IPS DF 4.7 (cell line): ENCODE results near the gene SLC25A11.
"Not testable (repeated sequence)": the region's sequence is repeated elsewhere in the genome, so short reads cannot be mapped to it uniquely, and the experiment has no call there.

ENCODE experiments used
- DNase-seq: peaks from one replicate; pipeline ENCODE4 v3.0.0-alpha.2; 2013; ENCODE audit warnings: low spot score; ENCODE audit errors: extremely low read depth

Gene SLC25A11

DNA sequence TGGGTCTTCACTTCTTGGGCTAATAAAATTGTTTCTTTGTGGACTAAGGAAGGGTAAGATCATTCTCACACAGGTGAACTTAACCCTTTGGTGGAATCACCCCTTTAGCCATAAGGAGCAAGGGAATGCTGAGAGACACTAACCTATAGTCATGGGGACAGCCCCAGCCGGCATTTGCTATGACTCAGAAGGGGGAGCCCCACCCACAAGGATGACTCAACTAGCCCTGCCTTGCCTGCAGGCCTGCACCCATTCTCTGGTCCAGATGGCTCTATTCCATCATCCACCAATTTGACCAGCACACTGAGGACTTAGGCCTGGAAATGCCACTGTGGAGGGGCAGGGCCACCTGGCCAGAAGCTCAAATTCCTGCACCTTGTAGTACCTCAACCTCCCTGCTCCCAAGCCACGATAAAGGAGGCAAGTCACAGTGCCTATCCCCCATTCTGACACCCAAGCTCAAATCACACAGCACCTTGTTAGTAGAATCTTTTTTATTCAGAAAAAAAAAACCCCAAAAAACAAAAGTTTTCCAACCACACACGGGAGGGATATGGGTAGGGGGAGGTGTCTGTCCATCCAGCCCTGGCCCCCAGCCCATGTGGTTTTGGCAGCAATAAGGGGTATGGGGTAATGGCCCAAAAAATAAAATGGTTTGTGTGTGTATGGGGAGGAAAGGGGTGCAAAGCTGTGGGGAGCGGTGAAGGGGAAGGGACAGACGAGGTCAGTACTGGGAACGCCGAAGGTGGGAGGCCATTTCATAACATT, 5.5 kb upstream of the SLC25A11 start:
- DNase-seq = no peak

GRCh38 chr17:4944554-4945175, 4.8 kb upstream of the SLC25A11 start:
- DNase-seq = no peak

- no peak for DNase-seq
These were observed 4.3 kb upstream of the SLC25A11 start for GRCh38 chr17:4944163-4944553.

DNA sequence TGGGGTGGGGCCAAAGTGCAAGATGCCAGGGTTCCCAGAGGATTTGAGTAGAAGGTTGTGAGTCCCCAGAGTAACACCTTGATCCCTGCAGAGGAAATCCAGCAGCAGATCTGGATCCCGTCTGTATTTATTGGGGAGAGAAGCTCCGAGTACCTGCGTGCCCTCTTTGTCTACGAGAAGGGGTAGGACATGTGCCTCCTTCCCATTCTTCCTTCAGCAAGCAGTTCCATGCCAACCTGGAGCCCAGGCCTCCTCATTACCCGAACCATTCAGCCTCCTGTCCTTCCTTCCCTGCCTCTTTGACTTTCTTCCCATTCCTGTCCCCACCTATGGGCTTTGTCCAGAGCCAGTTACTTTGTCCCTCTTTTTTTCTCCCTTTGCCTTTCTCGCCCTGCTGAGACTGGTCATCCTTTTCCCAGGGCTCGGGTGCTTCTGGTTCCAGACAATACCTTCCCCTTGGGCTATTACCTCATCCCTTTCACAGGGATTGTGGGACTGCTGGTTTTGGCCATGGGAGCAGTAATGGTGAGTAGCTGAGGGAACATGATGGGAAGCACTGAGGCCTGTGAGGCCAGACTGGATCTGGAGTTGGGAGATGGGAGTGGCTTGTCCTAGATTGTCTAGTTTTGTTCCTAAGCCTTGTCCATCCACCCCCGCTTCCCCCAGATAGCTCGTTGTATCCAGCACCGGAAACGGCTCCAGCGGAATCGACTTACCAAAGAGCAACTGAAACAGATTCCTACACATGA, 3.1 kb upstream of the SLC25A11 start:
- no peak for DNase-seq

- DNase-seq = no peak
These were observed 1.4 kb upstream of the SLC25A11 start for GRCh38 chr17:4941319-4941610.

DNA sequence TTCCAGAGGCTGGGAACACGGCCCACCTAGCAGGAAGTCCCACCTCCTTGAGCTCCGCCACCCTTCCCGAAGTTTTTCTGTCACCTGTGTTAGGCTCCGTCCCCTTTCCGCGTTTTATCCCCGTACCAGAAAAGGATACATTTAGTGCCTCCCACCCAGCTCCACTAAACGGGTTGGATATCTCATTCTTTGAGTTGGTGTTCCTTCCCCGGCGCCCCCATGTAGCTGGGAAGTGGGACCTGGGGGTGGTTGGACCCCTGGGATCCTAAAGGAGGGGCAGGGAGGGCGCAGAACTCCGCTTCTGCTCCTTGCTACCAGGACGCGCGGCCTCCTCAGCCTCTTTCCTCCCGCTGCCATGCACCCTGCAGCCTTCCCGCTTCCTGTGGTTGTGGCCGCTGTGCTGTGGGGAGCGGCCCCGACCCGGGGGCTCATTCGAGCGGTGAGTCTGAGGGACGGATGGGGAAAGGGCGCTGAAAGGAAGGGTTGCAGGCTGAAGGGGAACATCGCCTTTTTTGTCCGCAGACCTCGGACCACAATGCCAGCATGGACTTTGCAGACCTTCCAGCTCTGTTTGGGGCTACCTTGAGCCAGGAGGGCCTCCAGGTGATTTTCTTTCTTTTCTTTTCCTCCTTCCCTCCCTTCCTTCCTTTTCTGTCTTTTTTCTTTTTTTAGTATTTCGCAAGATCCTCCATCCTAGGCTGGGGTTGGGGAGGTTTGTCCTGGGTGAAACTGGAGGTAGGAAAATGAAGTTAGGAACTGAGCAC, 891 bp upstream of the SLC25A11 start:
- no peak for DNase-seq

GRCh38 chr17:4939546-4939795, 375 bp downstream of the SLC25A11 start:
- no peak for DNase-seq

DNA sequence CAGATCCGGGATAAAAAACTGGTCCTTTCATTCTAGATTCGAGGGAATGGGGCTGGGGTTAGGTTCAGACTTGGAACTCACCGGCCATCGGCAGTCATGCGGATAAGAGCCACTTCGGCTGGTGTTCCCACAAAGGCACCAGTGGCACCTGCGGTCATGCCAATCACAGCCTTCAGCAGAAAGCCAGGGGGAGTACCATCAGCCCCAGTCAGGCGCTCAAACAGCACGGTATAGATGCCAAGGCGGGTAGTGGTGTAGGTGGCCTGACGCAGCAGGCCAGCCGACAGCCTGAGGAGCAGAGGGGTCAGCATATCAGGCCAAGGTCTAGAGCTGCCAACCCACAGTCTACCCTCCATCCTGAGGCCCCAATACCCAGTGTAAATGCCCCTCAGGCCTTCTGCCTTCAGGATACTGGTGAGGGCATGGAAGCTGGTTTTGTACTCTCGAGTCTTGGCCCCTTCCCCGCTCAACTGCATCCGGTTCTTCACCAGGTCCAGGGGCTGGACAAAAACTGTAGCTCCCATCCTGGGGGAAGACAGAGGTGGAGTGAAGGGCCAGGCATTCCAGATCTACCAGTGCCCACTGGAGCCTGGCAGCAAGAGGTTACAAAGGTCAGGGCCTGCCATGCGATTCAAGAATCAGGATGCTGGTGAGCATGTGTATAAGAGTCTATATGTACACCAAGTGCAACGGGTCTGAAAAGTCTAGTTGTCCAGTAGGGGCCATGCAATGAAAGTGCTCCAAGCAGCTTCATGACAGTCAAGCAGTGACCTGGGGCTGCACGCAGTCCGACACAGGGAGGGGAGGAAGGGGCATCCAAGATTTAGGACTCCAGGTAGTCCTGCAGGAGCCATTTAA, 929 bp downstream of the SLC25A11 start:
- no peak for DNase-seq

DNA sequence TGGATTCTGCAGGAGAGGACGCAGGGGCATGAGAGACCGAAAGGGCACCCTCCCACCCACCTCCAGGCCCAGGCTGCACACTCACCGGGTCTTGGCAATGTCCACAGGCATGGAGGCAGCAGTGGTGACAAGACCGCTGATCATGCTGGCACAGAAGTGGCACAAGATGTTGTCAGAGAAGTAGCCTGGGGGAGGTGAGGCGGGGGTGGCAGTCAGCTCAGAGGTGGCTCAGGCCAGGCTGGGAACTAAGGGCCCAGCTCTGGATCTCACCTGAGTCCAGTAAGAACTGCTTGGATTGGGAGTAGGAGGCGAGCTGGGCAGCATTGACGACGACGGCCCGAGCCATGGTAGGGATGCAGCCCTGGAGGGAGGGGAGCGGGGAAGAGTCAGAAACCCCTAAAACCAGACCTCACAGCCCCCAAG, 1.8 kb downstream of the SLC25A11 start:
- no peak for DNase-seq

- DNase-seq = no peak
These were observed 2.3 kb downstream of the SLC25A11 start for GRCh38 chr17:4937553-4937952.

DNA sequence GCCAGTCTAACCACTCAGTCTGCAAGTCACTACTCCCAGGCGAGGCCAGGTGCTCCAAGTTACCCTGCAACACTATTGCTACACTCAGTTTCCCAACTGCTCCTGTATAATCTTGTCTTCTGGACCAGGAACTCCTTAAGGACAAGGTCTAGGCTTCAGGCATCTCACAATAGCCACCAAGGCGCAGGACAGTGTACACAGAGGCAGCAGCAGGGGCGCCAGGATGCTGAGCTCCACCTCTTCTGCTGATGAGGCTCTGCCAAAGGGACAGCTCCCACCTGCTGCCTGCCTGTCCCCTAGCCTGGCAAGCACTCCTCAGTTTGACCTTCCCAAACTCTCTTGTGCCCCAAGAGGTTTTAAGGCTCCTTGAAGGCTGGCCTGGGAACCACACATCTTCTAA, 3.4 kb downstream of the SLC25A11 start:
- no peak for DNase-seq

DNA sequence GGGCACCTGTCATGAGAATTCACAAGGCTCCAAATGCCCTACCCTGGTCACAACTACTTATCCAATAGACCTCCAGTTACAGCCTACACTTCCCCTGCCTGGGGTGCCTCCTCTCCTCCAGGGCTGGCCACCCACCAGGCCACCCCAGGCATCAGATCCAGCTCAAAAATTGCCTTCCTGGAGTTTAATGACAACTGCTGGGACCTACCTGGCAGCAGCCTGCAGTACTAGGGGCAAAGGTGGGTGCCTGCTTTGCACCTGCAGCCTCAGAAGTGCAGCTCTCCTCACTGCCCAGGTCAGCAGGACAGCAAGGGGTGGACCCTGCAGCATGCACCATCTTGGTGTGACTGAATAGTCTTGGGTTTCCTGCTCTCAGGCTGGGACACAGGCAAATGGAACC, 4.2 kb downstream of the SLC25A11 start:
- DNase-seq = no peak

DNA sequence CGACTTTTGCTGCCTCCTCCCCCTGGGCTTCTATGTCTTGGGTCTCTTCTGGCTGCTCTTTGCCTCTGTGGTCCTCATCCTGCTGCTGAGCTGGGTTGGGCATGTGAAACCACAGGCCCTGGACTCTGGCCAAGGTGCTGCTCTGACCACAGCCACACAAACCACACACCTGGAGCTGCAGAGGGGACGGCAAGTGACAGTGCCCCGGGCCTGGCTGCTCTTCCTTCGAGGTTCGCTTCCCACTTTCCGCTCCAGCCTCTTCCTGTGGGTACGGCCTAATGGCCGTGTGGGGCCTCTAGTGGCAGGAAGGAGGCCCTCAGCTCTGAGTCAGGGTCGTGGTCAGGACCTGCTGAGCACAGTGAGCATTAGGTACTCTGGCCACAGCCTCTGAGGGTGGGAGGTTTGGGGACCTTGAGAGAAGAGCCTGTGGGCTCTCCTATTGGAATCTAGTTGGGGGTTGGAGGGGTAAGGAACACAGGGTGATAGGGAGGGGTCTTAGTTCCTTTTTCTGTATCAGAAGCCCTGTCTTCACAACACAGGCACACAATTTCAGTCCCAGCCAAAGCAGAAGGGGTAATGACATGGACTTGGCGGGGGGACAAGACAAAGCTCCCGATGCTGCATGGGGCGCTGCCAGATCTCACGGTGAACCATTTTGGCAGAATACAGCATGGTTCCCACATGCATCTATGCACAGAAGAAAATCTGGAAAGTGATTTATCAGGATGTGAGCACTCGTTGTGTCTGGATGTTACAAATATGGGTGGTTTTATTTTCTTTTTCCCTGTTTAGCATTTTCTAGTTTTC, 5.5 kb downstream of the SLC25A11 start:
- no peak for DNase-seq

DNA sequence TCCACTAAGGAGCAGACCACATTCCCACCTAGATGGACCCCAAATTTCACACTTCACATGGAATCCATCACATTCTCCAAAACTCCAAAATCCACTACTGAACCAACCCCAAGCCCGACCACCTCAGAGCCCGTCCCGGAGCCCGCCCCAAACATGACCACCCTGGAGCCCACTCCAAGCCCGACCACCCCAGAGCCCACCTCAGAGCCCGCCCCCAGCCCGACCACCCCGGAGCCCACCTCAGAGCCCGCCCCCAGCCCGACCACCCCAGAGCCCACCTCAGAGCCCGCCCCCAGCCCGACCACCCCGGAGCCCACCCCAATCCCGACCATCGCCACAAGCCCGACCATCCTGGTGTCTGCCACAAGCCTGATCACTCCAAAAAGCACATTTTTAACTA, 6.2 kb downstream of the SLC25A11 start:
- no peak for DNase-seq

GRCh38 chr17:4932756-4933155, 7.1 kb downstream of the SLC25A11 start:
- DNase-seq = no peak

- DNase-seq = no peak
These were observed 7.9 kb downstream of the SLC25A11 start, which contains the start of gene GP1BA for GRCh38 chr17:4931963-4932362. Gene GP1BA (plus strand): TSS chr17:4932277. CDS start chr17:4932605, 328 bp downstream.

GRCh38 chr17:4928881-4929280, 11.0 kb downstream of the SLC25A11 start:
- no peak for DNase-seq

GRCh38 chr17:4926577-4927335, 13.1 kb downstream of the SLC25A11 start:
- DNase-seq = not testable (repeated sequence)

- no peak for DNase-seq
These were observed 18.5 kb downstream of the SLC25A11 start for GRCh38 chr17:4921320-4921719.
